GM12878 (cell line): Measurements from ENCODE around the gene KRT32. TPM values are rescaled to one million over a fixed set of nuclear protein-coding genes. Genes with fewer than 3 reads are reported as not detected.

Experiments
- ATAC-seq: fragments of 200-7000 bp; cut with Tn5 transposase; 3 replicates; pipeline ENCODE4 v1.9.1; 2020; ENCODE audit warnings: mild to moderate bottlenecking, moderate library complexity
- BruUV-seq: library from RNA; stranded (reverse); fragments of 400-500 nt; replicated peaks from 2 replicates; lab custom pipeline; 2021; lab: Mats Ljungman, UMichigan
- CTCF ChIA-PET: fragments of 300-600 bp; sonication (Branson Sonifier 250); formaldehyde crosslinking; extraction: SDS; loops from one replicate; lab custom pipeline; 2021; ENCODE audit warnings: inconsistent platforms; lab: Yijun Ruan, JAX
- POLR2A ChIA-PET: fragments of 350-600 bp; formaldehyde crosslinking; extraction: SDS; loops from one replicate; lab custom pipeline; 2021; ENCODE audit warnings: inconsistent platforms; lab: Charles Lee
- RAD21 ChIA-PET: fragments of 300-600 bp; sonication (Branson Sonifier 250); formaldehyde crosslinking; loops from one replicate; lab custom pipeline; 2023; ENCODE audit warnings: antibody characterized with exemption; ENCODE audit not compliant: unreplicated experiment; lab: Charles Lee
- SMC1A ChIA-PET: fragments of 300-600 bp; sonication (Branson Sonifier 250); formaldehyde crosslinking; loops from one replicate; lab custom pipeline; 2023; ENCODE audit not compliant: unreplicated experiment, uncharacterized antibody; lab: Charles Lee
- DNase-seq: peaks from one replicate; pipeline ENCODE4 v3.0.0-alpha.2; 2011; ENCODE audit warnings: low read depth, low spot score
- FAIRE-seq: peaks from 3 replicates; lab custom pipeline; 2011; peaks lifted over from hg19 to GRCh38; lab: Jason Lieb, UNC
- H2AFZ ChIP-seq: 2 replicates; pipeline ENCODE4 v1.6.0; 2011; ENCODE audit warnings: low read depth, low read length, control low read depth; ENCODE audit not compliant: control insufficient read depth
- H3K27ac ChIP-seq: 2 replicates; pipeline ENCODE4 v1.5.1; 2011; ENCODE audit warnings: control low read depth; ENCODE audit not compliant: control insufficient read depth, insufficient read depth
- H3K27me3 ChIP-seq, 2 experiments: replicated peaks in 1 of 2; 2 replicates each; pipeline versions ENCODE4 v1.6.0 to v1.6.1; 2011; ENCODE audit warnings: low read length in 1 of 2; ENCODE audit not compliant: control insufficient read depth in 2 of 2, insufficient read depth in 2 of 2
- H3K36me3 ChIP-seq, 2 experiments: 2 replicates each; pipeline ENCODE4 v1.5.1; 2011; ENCODE audit warnings: low read length in 1 of 2; ENCODE audit not compliant: control insufficient read depth in 2 of 2, insufficient read depth in 2 of 2
- H3K4me1 ChIP-seq: 2 replicates; pipeline ENCODE4 v1.6.1; 2011; ENCODE audit warnings: mild to moderate bottlenecking, low read length, moderate library complexity, mixed read lengths; ENCODE audit not compliant: control insufficient read depth, insufficient read depth
- H3K4me2 ChIP-seq: 2 replicates; pipeline ENCODE4 v1.6.0; 2011; ENCODE audit warnings: control low read depth; ENCODE audit not compliant: control insufficient read depth, insufficient read depth
- H3K4me3 ChIP-seq: fragments of 200-600 bp; sonication (generic); 2 replicates; pipeline ENCODE4 v1.5.1; 2016
- H3K79me2 ChIP-seq: 2 replicates; pipeline ENCODE4 v1.6.0; 2011; ENCODE audit warnings: low read length; ENCODE audit not compliant: control insufficient read depth, insufficient read depth
- H3K9ac ChIP-seq: 2 replicates; pipeline ENCODE4 v1.8.0; 2011; ENCODE audit warnings: low read length, control low read depth, mixed read lengths; ENCODE audit not compliant: control insufficient read depth, insufficient read depth
- H3K9me3 ChIP-seq: replicated peaks from 3 replicates; pipeline ENCODE4 v1.5.1; 2011; ENCODE audit warnings: mild to moderate bottlenecking, low read length; ENCODE audit not compliant: control insufficient read depth, insufficient read depth
- H4K20me1 ChIP-seq: 2 replicates; pipeline ENCODE4 v1.6.0; 2011; ENCODE audit not compliant: control insufficient read depth, insufficient read depth
- BMI1 ChIP-seq: fragments of 450-650 bp; IDR thresholded peaks from 2 replicates; pipeline ENCODE4 v1.6.1; 2016; ENCODE audit warnings: mild to moderate bottlenecking, moderate library complexity, borderline replicate concordance
- CBX3 ChIP-seq: fragments of 200-600 bp; sonication (generic); IDR thresholded peaks from 2 replicates; pipeline ENCODE4 v1.6.1; 2016; ENCODE audit warnings: low read depth, borderline replicate concordance
- CBX5 ChIP-seq: sonication (generic); IDR thresholded peaks from 2 replicates; pipeline ENCODE4 v1.6.1; 2016; ENCODE audit warnings: low read depth, moderate library complexity, mild to moderate bottlenecking, inconsistent platforms
- CHD4 ChIP-seq: fragments of 200-600 bp; sonication (generic); IDR thresholded peaks from 2 replicates; pipeline ENCODE4 v1.6.1; 2016; ENCODE audit warnings: mild to moderate bottlenecking
- EP300 ChIP-seq, 2 experiments: fragments of 150-350 bp in 1 of 2; IDR thresholded peaks; 2 replicates each; pipeline ENCODE4 v1.6.1; 2011 to 2012; ENCODE audit warnings: low read depth in 2 of 2, low read length in 2 of 2, borderline replicate concordance in 1 of 2, improper control_type of control experiment in 1 of 2, inconsistent platforms in 1 of 2; ENCODE audit not compliant: control insufficient read depth in 1 of 2
- GATAD2B ChIP-seq: fragments of 450-650 bp; conservative IDR thresholded peaks from 2 replicates; pipeline ENCODE4 v1.6.1; 2017; ENCODE audit warnings: low read depth, mild to moderate bottlenecking, moderate library complexity
- JUNB ChIP-seq: IDR thresholded peaks from 2 replicates; pipeline ENCODE4 v1.6.1; 2016; ENCODE audit warnings: antibody characterized with exemption, mild to moderate bottlenecking
- MEF2A ChIP-seq: IDR thresholded peaks from 2 replicates; pipeline ENCODE4 v1.6.1; 2011; ENCODE audit warnings: low read depth, mild to moderate bottlenecking, low read length, moderate library complexity; ENCODE audit not compliant: insufficient read depth
- MYB ChIP-seq: fragments of 150-350 bp; IDR thresholded peaks from 2 replicates; pipeline ENCODE4 v1.6.1; 2014; ENCODE audit warnings: mild to moderate bottlenecking, low read depth, low read length, borderline replicate concordance
- NFYA ChIP-seq: IDR thresholded peaks from 2 replicates; pipeline ENCODE4 v1.6.1; 2011; ENCODE audit warnings: low read depth, mild to moderate bottlenecking, low read length, improper control_type of control experiment, borderline replicate concordance
- RB1 ChIP-seq: fragments of 450-650 bp; formaldehyde crosslinking; IDR thresholded peaks from 2 replicates; pipeline ENCODE4 v1.6.1; 2017; ENCODE audit warnings: mild to moderate bottlenecking, borderline replicate concordance
- RFX5 ChIP-seq: IDR thresholded peaks from 2 replicates; pipeline ENCODE4 v1.6.1; 2011; ENCODE audit warnings: low read depth, low read length, improper control_type of control experiment
- SMAD5 ChIP-seq: IDR thresholded peaks from 2 replicates; pipeline ENCODE4 v1.6.1; 2016; ENCODE audit warnings: antibody characterized with exemption, low read depth
- TCF3 ChIP-seq: IDR thresholded peaks from 2 replicates; pipeline ENCODE4 v1.6.1; 2012; ENCODE audit warnings: low read depth, mild to moderate bottlenecking, low read length, borderline replicate concordance; ENCODE audit not compliant: insufficient read depth
- ZSCAN29 ChIP-seq: fragments of 450-650 bp; IDR thresholded peaks from 2 replicates; pipeline ENCODE4 v1.6.1; 2017; ENCODE audit warnings: mild to moderate bottlenecking, moderate library complexity
- WGBS: methylation state at CpG from one replicate; pipeline ENCODE4 v1.1.6; 2016; ENCODE audit warnings: low lambda C conversion rate; ENCODE audit not compliant: insufficient replicate concordance, insufficient coverage; ENCODE audit errors: missing lambda C conversion rate; 5-methylcytosine and 5-hydroxymethylcytosine counted together
- in situ Hi-C: fragments of 300-500 bp; cut with MboI; formaldehyde crosslinking; loops from 9 replicates; pipeline ENCODE4 v1.14.3; 2018; ENCODE audit warnings: mixed read lengths
- intact Hi-C: fragments of 100-400 bp; cut with micrococcal nuclease; formaldehyde crosslinking; loops from one replicate; pipeline ENCODE4 v1.14.2; 2022; ENCODE audit not compliant: unreplicated experiment
- polyA plus RNA-seq, 11 experiments: library from polyadenylated mRNA; depleted of rRNA in 4 of 11; unstranded in 6 of 11; stranded (reverse) in 5 of 11; fragments of >200 nt; fragmentation: Nextera tagmentation in 4 of 11; fragmentation: Illumina TruSeq in 1 of 11; extraction: Ambion mirVana in 4 of 11; extraction: Trizol in 1 of 11; gene quantifications; 1 replicate in 1 of 11; 2 replicates in 10 of 11; pipeline versions ENCODE4 v1.2.1 to v1.2.3, GENCODE V29; 2011 to 2016; ENCODE audit warnings: inconsistent platforms in 2 of 11, missing spikeins in 2 of 11, low read depth in 1 of 11
- total RNA-seq, 4 experiments: library from RNA; depleted of rRNA in 3 of 4; stranded (reverse); fragments of >200 nt in 3 of 4; fragmentation: Illumina TruSeq in 1 of 4; extraction: Trizol in 1 of 4; gene quantifications; 2 replicates each; pipeline versions ENCODE4 v1.2.1 to v1.2.3, GENCODE V29; 2013 to 2021
- TF ChIP-seq, protein P1 (sequence below): fragments of 450-650 bp; conservative IDR thresholded peaks from 2 replicates; pipeline ENCODE4 v1.6.1; 2017; ENCODE audit warnings: mild to moderate bottlenecking, moderate library complexity

KRT32 gene
- total and polyA plus RNA-seq, 10 of the 15 experiments (the other 5 are each of a cell fraction or from before 2014, with no cell fraction given), result not detected

DNA sequence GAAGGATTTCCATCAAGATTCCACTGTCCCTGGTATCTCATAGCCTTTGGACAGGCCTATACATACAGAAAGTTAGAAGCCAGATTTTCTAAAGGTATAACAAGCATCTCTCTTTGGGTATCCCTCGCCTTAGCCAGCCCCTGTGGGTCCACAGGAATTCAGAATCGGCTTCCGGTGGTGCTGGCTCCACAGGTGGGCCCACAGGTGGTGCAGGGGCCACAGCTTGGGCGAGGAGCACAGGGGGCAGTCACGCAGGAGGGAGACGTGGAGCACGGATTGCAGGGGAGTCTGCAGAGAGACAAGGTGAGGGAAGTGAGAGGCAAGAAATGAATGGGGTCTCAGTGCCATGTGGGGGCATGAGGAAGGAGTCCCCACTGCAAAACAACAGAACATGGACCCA is 29.9 kb downstream of the KRT32 start:
- Histone ChIP-seq H3K4me3 (no peak overlapping the region), H3K9me3 (no peaks in the 10 kb centered on the region), H3K27ac (no peak overlapping the region), H4K20me1 (no peaks in the 10 kb centered on the region), H3K36me3 (no peaks in the 10 kb centered on the region), H2AFZ (no peak overlapping the region)
- no peak for DNase-seq
- ChIA-PET POLR2A (no interaction called here), CTCF (no interaction called here)
- BruUV-seq, result no TSS peak
- no peak for TF ChIP-seq JUNB
- no peak for TF ChIP-seq RB1
- TF ChIP-seq CHD4, result no peak
- TF ChIP-seq TCF3, result no peak
- TF ChIP-seq GATAD2B, result no peak
- TF ChIP-seq MEF2A, result no peak
- TF ChIP-seq, protein P1, sequence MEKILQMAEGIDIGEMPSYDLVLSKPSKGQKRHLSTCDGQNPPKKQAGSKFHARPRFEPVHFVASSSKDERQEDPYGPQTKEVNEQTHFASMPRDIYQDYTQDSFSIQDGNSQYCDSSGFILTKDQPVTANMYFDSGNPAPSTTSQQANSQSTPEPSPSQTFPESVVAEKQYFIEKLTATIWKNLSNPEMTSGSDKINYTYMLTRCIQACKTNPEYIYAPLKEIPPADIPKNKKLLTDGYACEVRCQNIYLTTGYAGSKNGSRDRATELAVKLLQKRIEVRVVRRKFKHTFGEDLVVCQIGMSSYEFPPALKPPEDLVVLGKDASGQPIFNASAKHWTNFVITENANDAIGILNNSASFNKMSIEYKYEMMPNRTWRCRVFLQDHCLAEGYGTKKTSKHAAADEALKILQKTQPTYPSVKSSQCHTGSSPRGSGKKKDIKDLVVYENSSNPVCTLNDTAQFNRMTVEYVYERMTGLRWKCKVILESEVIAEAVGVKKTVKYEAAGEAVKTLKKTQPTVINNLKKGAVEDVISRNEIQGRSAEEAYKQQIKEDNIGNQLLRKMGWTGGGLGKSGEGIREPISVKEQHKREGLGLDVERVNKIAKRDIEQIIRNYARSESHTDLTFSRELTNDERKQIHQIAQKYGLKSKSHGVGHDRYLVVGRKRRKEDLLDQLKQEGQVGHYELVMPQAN, result no peak
- TF ChIP-seq EP300 (IDR thresholded peaks at IDR 0.05; ENCODE audit: borderline replicate concordance in 1 of 2, control insufficient read depth in 1 of 2, low read depth in 2 of 2, low read length in 2 of 2), result no peak
- no peak for TF ChIP-seq CBX3
- no peak for TF ChIP-seq RFX5
- no peak for TF ChIP-seq MYB
- TF ChIP-seq SMAD5, result no peak
- no peak for TF ChIP-seq ZSCAN29
- no peak for TF ChIP-seq BMI1
- no peak for TF ChIP-seq CBX5
- no peak for TF ChIP-seq NFYA
- TF ChIP-seq, all 136 proteins: peak for 0
- RAD21 ChIA-PET, result no interaction called here
- 15% methylated on average over 7 of the region's 7 CpGs for WGBS
- SMC1A ChIA-PET, result no interaction called here
- intact Hi-C loops (no loop called here), in situ Hi-C loops (no loop called here)
- no peaks in the 10 kb centered on the region for H3K79me2 ChIP-seq
- H3K27me3 ChIP-seq, result peaks cover 0 to 7% of the 10 kb centered on the region in 2 experiments; a peak in 2 of 4 replicates
- H3K9ac ChIP-seq, result no peak overlapping the region
- no peak for FAIRE-seq
- H3K4me2 ChIP-seq, result no peak overlapping the region
- H3K4me1 ChIP-seq, result no peaks in the 10 kb centered on the region
- ATAC-seq, result no peak
